ENCODE results near the gene TESPA1.
"Not testable (repeated sequence)": the region's sequence is repeated elsewhere in the genome, so short reads cannot be mapped to it uniquely, and the experiment has no call there.

The TESPA1 gene

GRCh38 chr12:54949073-54949711 lies 35.4 kb downstream of the TESPA1 start:
- no peak for DNase-seq (ENCODE audit: low read depth in 2 of 2, low spot score in 1 of 2)

DNA sequence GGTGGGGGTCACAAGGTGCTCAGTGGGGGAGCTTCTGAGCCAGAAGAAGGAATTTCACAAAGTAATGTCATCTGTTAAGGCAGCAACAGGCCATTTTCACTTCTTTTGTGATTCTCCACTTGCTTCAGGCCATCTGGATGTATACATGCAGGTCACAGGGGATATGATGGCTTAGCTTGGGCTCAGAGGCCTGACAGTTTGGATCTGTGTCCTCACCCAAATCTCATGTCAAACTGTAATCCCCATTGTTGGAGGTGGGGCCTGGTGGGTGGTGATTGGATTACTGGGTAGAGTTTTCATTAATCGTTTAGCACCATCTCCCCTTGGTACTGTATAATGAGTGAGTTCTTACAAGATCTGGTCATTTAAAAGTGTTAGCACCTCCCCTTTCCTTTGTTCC lies 36.4 kb downstream of the TESPA1 start:
- no peak for DNase-seq (ENCODE audit: low read depth in 2 of 2, low spot score in 1 of 2)

GRCh38 chr12:54945082-54945481 lies 39.5 kb downstream of the TESPA1 start:
- no peak for DNase-seq (ENCODE audit: low read depth in 2 of 2, low spot score in 1 of 2)

DNA sequence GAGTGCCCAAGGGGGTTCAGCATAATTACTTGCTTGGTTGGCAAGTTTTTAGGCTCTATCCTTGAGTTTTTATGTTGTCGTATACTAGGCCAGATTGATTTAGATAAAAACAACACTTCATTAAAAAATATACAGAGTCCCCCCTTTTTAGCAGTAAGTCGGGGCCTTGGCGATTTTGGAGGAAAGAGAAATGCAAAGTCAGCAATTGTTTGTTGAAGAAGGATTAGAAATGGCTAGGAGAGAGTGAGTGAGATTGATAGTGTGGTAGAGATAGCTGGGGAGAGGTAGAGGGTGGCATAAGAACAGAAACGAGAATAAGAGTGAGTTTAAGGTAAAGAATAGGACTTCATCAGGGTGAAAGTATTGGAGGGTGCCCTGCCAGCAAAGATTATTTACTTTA lies 41.3 kb downstream of the TESPA1 start:
- not testable (repeated sequence) for DNase-seq (ENCODE audit: low read depth in 2 of 2, low spot score in 1 of 2)

DNA sequence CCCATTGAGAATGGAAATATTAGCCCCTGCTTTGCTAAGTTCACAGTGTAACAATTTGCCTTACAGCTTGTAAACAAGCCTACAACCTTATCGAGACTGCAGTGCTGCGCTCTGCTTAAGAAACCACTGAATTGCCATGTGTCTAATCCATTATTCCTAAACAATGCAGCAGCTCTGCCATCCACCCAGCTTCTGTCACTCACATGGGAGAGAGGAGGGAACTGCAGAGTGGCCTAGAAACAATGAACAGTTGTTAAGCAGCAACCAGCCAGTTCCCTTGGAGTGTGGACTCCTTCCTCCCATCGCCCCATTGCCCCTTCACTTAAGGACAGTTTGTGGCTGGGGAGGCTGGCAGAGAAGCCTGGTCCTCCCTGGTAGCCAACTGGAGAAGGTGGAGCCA lies 42.9 kb downstream of the TESPA1 start:
- DNase-seq (ENCODE audit: low read depth in 2 of 2, low spot score in 1 of 2): no peak

DNA sequence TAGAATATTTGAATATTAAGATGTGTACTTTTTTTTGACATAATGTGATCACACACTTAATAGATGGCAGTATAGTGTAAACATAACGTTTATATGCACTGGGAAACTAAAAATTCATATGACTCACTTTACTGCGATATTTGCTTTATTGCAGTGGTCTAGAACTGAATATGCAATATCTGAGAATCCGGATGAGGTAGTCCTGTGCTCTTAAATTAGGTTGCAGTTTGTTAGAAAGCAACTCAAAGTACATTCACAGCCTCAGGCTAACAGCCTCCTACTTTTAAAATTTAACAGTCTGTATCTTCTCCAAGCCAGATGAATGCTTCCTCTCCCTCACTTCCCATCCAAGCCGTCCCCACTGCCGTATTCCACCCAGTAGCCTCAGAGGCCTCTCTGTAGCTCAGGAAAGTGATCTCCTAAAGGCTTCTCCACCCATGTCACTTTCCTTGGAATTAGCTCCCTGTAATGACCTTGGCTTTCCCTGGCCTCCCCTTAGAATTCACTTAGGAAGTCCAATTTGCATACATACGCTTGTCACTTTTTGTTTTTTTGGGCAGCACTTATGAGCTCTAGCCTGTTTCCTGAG lies 43.7 kb downstream of the TESPA1 start:
- no peak for DNase-seq (ENCODE audit: low read depth in 2 of 2, low spot score in 1 of 2)

- DNase-seq (ENCODE audit: low read depth in 2 of 2, low spot score in 1 of 2): no peak
Observed at GRCh38 chr12:54937929-54938328, 46.6 kb downstream of the TESPA1 start.

- DNase-seq (ENCODE audit: low read depth in 2 of 2, low spot score in 1 of 2): no peak
Observed at GRCh38 chr12:54937376-54937775, 47.2 kb downstream of the TESPA1 start.

DNA sequence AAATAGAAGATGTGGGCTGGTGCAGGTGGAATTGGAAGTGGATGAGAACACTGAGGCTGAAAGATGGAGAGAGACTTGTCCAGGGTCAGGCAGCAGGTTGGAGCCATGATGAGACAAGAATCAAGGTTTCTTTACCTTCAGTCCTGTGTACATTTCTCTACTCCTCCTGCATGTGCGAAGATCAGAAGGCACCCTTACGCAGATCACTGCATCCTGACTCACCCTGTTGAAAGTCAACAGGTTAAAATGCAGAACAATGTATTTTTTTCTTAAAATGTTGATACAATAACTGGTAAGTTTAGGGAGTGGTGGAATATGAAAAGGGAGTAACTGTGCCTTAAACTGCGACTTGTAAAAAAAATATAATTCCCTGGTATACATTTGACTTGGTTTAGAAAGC lies 47.8 kb downstream of the TESPA1 start:
- no peak for DNase-seq (ENCODE audit: low read depth in 2 of 2, low spot score in 1 of 2)

- no peak for DNase-seq (ENCODE audit: low read depth in 2 of 2, low spot score in 1 of 2)
Observed at GRCh38 chr12:54935235-54935951, 49.2 kb downstream of the TESPA1 start.

DNA sequence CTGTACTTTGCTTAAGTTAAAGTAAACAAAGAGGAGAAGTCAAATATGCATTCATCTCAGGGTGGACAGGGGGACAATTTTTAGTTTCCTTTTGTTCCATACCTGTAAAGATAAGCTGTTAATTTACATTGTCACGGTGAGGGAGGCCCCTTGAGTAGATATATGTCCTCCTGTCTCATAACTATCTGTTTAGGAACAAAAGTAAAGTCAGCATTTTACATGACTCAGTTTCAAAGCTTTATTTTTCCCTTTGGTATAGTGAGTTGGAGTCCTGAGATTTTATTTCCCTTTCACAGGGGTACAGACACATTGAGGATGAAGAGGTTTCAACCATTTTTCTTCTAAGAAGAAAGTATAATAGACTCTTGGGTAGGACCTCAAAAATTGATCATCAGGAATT lies 50.1 kb downstream of the TESPA1 start:
- DNase-seq (ENCODE audit: low read depth in 2 of 2, low spot score in 1 of 2): no peak

- DNase-seq (ENCODE audit: low read depth in 2 of 2, low spot score in 1 of 2): no peak
Observed at GRCh38 chr12:54933376-54933775, 51.2 kb downstream of the TESPA1 start.

DNA sequence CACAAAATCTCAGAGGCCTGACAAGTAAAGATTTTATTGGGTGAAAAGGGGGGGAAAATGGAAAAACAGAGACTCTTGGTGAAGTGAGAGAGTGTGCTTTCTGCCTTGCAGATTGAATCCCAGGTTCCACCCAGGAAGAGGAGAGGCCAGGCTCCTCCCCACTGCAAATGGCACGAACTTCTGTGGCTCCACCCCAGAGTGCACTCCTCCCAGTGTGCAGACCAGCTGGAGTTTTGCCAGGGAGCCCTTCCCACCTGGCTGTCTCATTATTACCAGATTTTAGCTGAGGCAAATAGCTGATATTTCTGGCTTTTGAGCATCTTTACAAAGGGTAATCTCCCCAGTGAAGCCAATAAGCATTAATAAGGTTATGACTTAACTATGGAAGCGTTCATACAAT lies 51.9 kb downstream of the TESPA1 start:
- no peak for DNase-seq (ENCODE audit: low read depth in 2 of 2, low spot score in 1 of 2)

- DNase-seq (ENCODE audit: low read depth in 2 of 2, low spot score in 1 of 2): no peak
Observed at GRCh38 chr12:54932038-54932437, 52.5 kb downstream of the TESPA1 start.

DNA sequence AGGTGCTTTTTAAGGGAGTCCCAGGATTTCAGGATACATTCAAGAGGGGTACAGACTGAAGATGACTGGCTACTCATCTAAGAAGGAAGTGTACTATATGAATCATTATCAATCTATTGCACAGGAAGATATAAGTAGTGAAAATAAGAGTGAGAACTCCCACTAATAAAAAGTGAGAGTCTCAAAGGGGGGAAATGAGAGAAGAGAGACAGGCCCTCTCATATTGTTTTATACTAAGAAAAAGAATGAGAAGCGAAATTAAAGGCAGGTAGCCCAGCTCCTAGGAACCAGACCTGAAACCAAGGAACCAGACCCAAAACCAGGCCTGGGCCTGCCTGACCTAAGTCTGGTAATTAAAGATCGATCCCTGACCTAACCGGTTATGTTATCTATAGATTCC lies 54.6 kb downstream of the TESPA1 start:
- no peak for DNase-seq (ENCODE audit: low read depth in 2 of 2, low spot score in 1 of 2)

GRCh38 chr12:54926246-54926645 lies 58.3 kb downstream of the TESPA1 start:
- no peak for DNase-seq (ENCODE audit: low read depth in 2 of 2, low spot score in 1 of 2)

- DNase-seq (ENCODE audit: low read depth in 2 of 2, low spot score in 1 of 2): no peak
Observed at GRCh38 chr12:54924972-54925707, 59.4 kb downstream of the TESPA1 start.

DNA sequence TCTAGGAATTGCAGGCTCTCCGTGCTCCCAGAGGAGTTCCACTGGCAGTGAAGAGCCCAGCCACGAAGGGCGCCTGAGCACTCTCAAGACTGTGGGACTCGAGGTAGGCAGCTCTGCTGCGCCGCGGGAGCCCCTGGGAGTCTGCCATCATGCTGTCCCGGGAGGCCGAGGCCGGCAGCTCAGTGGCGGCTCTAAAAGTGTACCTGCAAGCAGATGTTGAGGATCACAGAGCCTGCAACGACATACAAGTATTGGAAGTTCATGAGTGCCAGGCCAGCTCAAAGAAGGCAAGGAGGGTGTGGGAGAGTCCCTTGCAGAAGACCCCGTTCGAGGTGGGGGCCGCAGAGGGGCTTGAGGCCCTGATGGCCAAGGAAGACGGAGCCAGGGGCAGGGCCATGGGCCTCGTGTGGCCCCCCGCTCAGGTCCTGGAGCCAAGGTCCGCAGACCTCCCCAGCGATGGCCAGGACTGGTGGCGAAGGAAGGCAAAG lies 67.5 kb downstream of the TESPA1 start:
- DNase-seq (ENCODE audit: low read depth in 2 of 2, low spot score in 1 of 2): no peak

Measured in stimulated activated CD8-positive, alpha-beta memory T cell treated with anti-CD3 and anti-CD28 coated beads, Interleukin-4, amount 100 ng/mL, for 1 hour (primary cell).